PC-3 (cell line): ENCODE data around the gene ACO1. TPM values are rescaled to one million over a fixed set of nuclear protein-coding genes. Genes with fewer than 3 reads are reported as not detected.
"Not testable (repeated sequence)": the region's sequence is repeated elsewhere in the genome, so short reads cannot be mapped to it uniquely, and the experiment has no call there.

Experiments used
- ATAC-seq: fragments of 200-7000 bp; cut with Tn5 transposase; 2 replicates; pipeline ENCODE4 v1.9.1; 2020; ENCODE audit warnings: mild to moderate bottlenecking, moderate library complexity
- BruUV-seq: library from RNA; stranded (reverse); fragments of 400-500 nt; replicated peaks from 2 replicates; lab custom pipeline; 2021; lab: Mats Ljungman, UMichigan
- CTCF ChIA-PET: fragments of 300-600 bp; sonication (Branson Sonifier 250); formaldehyde crosslinking; loops from one replicate; lab custom pipeline; 2022; ENCODE audit warnings: antibody characterized with exemption; lab: Charles Lee
- POLR2A ChIA-PET: fragments of 300-600 bp; sonication (Branson Sonifier 250); formaldehyde crosslinking; loops from one replicate; lab custom pipeline; 2022; ENCODE audit warnings: antibody characterized with exemption; ENCODE audit not compliant: unreplicated experiment; lab: Charles Lee
- DNase-seq: peaks from one replicate; pipeline ENCODE4 v3.0.0-alpha.2; 2015
- H2AFZ ChIP-seq: fragments of 300-600 bp; sonication (generic); 2 replicates; pipeline ENCODE4 v1.6.0; 2016; ENCODE audit warnings: antibody characterized with exemption, low read length
- H3F3A ChIP-seq: fragments of 300-600 bp; sonication (generic); one replicate; pipeline ENCODE4 v1.6.0; 2017; ENCODE audit warnings: antibody characterized with exemption, low read length, control low read depth, mild to moderate bottlenecking; ENCODE audit not compliant: unreplicated experiment
- H3K27ac ChIP-seq: fragments of 300-600 bp; sonication (generic); 2 replicates; pipeline ENCODE4 v1.5.1; 2016; ENCODE audit warnings: mild to moderate bottlenecking, low read length
- H3K27me3 ChIP-seq: fragments of 300-600 bp; sonication (generic); 2 replicates; pipeline ENCODE4 v1.6.1; 2016; ENCODE audit warnings: low read length, mixed read lengths
- H3K36me3 ChIP-seq: fragments of 300-600 bp; sonication (generic); 2 replicates; pipeline ENCODE4 v1.6.1; 2016; ENCODE audit warnings: low read depth, mixed run types, low read length, mixed read lengths
- H3K4me1 ChIP-seq: fragments of 300-600 bp; sonication (generic); 2 replicates; pipeline ENCODE4 v1.5.1; 2016; ENCODE audit warnings: low read length; ENCODE audit not compliant: insufficient read depth
- H3K4me2 ChIP-seq: fragments of 300-600 bp; sonication (generic); 2 replicates; pipeline ENCODE4 v1.6.0; 2016; ENCODE audit warnings: low read length
- H3K4me3 ChIP-seq: fragments of 300-600 bp; sonication (generic); 2 replicates; pipeline ENCODE4 v1.5.1; 2016; ENCODE audit warnings: mild to moderate bottlenecking, low read length, mixed read lengths
- H3K79me2 ChIP-seq: fragments of 300-600 bp; sonication (generic); 2 replicates; pipeline ENCODE4 v1.6.1; 2017; ENCODE audit warnings: low read length, mixed read lengths
- H3K9ac ChIP-seq: fragments of 300-600 bp; sonication (generic); 2 replicates; pipeline ENCODE4 v1.6.0; 2016; ENCODE audit warnings: mild to moderate bottlenecking, low read length
- H3K9me2 ChIP-seq: fragments of 300-600 bp; sonication (generic); replicated peaks from 2 replicates; pipeline ENCODE4 v1.6.1; 2016; ENCODE audit warnings: mixed run types, low read length, mixed read lengths
- H3K9me3 ChIP-seq: fragments of 300-600 bp; sonication (generic); 2 replicates; pipeline ENCODE4 v1.6.1; 2016; ENCODE audit warnings: low read length, mixed read lengths
- H4K20me1 ChIP-seq: fragments of 300-600 bp; sonication (generic); 2 replicates; pipeline ENCODE4 v1.6.1; 2016; ENCODE audit warnings: low read length, mixed read lengths
- CTCF ChIP-seq: fragments of 300-600 bp; sonication (generic); conservative IDR thresholded peaks from 2 replicates; pipeline ENCODE4 v1.5.1; 2017; ENCODE audit warnings: antibody characterized with exemption, low read depth, mild to moderate bottlenecking, low read length
- EZH2 ChIP-seq: fragments of 300-600 bp; sonication (generic); IDR thresholded peaks from one replicate; pipeline ENCODE4 v1.6.1; 2017; ENCODE audit warnings: antibody characterized with exemption, mild to moderate bottlenecking, low read length; ENCODE audit not compliant: unreplicated experiment
- EZH2phosphoT487 ChIP-seq: fragments of 300-600 bp; sonication (generic); IDR thresholded peaks from 2 replicates; pipeline ENCODE4 v1.6.1; 2018; ENCODE audit warnings: mild to moderate bottlenecking, antibody characterized with exemption, low read length, borderline replicate concordance
- intact Hi-C: fragments of 100-400 bp; cut with micrococcal nuclease; formaldehyde crosslinking; loops from 2 replicates; pipeline ENCODE4 v1.9.0; 2023
- total RNA-seq: library from RNA; depleted of rRNA; stranded (reverse); fragments of >200 nt; gene quantifications from 2 replicates; pipeline ENCODE4 v1.2.3, GENCODE V29; 2014

ACO1 gene
- total RNA-seq, 1 experiment from 2014 or later, result 26.0 TPM

GRCh38 chr9:32349013-32349412, 35.4 kb upstream of the ACO1 start:
- Histone ChIP-seq H3K4me2 (no peak overlapping the region), H2AFZ (no peak overlapping the region), H3K36me3 (no peaks in the 10 kb centered on the region), H3F3A (no peaks in the 10 kb centered on the region), H3K27ac (no peak overlapping the region), H3K27me3 (peaks cover 38% of the 10 kb centered on the region), H3K4me1 (no peaks in the 10 kb centered on the region), H4K20me1 (no peaks in the 10 kb centered on the region), H3K4me3 (no peak overlapping the region), H3K9me2 (no peaks in the 10 kb centered on the region), H3K79me2 (no peaks in the 10 kb centered on the region), H3K9ac (no peak overlapping the region), H3K9me3 (no peaks in the 10 kb centered on the region)
- no TSS peak for BruUV-seq
- DNase-seq, result no peak
- ATAC-seq, result no peak
- ChIA-PET CTCF (interaction anchor here (0.8 kb wide), 1 partner anchor 523 kb away, joined by 3 read pairs; no protein-coding TSS in a partner anchor), POLR2A (no interaction called here)
- intact Hi-C loops, result no loop called here
- no peak for TF ChIP-seq EZH2
- TF ChIP-seq EZH2phosphoT487, result no peak
- TF ChIP-seq CTCF, result no peak

- no peak overlapping the region for H3K27ac ChIP-seq
- peak; percentile 62 for DNase-seq
- TF ChIP-seq CTCF (peak; percentile 53), EZH2phosphoT487 (no peak), EZH2 (no peak)
Observed at GRCh38 chr9:32350682-32351081, 33.8 kb upstream of the ACO1 start.

GRCh38 chr9:32351845-32352244, 32.6 kb upstream of the ACO1 start:
- H3K4me3 ChIP-seq, result no peak overlapping the region
- H3K9ac ChIP-seq, result no peak overlapping the region
- peaks cover 24% of the 10 kb centered on the region for H3K27me3 ChIP-seq
- BruUV-seq, result no TSS peak
- ATAC-seq, result peak; percentile 45; the same call in 1 of the 2 replicates
- DNase-seq, result peak; percentile 18
- H3F3A ChIP-seq, result no peaks in the 10 kb centered on the region
- H3K9me3 ChIP-seq, result no peaks in the 10 kb centered on the region
- intact Hi-C loops, result no loop called here
- no peak overlapping the region for H2AFZ ChIP-seq
- no peak overlapping the region for H3K4me2 ChIP-seq
- no peaks in the 10 kb centered on the region for H3K36me3 ChIP-seq
- 0 out of 2 replicates have a peak, but pooled peaks have one; percentile 27 for TF ChIP-seq CTCF
- no peak for TF ChIP-seq EZH2
- H3K79me2 ChIP-seq, result no peaks in the 10 kb centered on the region
- ChIA-PET POLR2A (no interaction called here), CTCF (interaction anchor here (0.6 kb wide), 1 partner anchor 475 kb away, joined by 3 read pairs; no protein-coding TSS in a partner anchor)
- no peaks in the 10 kb centered on the region for H4K20me1 ChIP-seq
- H3K4me1 ChIP-seq, result no peaks in the 10 kb centered on the region
- no peaks in the 10 kb centered on the region for H3K9me2 ChIP-seq
- H3K27ac ChIP-seq, result no peak overlapping the region

More at GRCh38 chr9:32350682-32351081, 33.8 kb upstream of the ACO1 start:
- no TSS peak for BruUV-seq
- H3K4me2 ChIP-seq, result no peak overlapping the region
- no peak for ATAC-seq
- H3K79me2 ChIP-seq, result no peaks in the 10 kb centered on the region
- H3K36me3 ChIP-seq, result no peaks in the 10 kb centered on the region
- no peak overlapping the region for H3K4me3 ChIP-seq
- H3K4me1 ChIP-seq, result no peaks in the 10 kb centered on the region
- H2AFZ ChIP-seq, result no peak overlapping the region
- H3K9me2 ChIP-seq, result no peaks in the 10 kb centered on the region
- H3K9me3 ChIP-seq, result no peaks in the 10 kb centered on the region
- peaks cover 31% of the 10 kb centered on the region for H3K27me3 ChIP-seq
- ChIA-PET CTCF (interaction anchor here (0.5 kb wide), 1 partner anchor 99 kb away, joined by 3 read pairs; no protein-coding TSS in a partner anchor), POLR2A (no interaction called here)
- no peaks in the 10 kb centered on the region for H3F3A ChIP-seq
- intact Hi-C loops, result no loop called here
- H4K20me1 ChIP-seq, result no peaks in the 10 kb centered on the region
- H3K9ac ChIP-seq, result no peak overlapping the region

- intact Hi-C loops, H3F3A ChIP-seq, H3K4me1 ChIP-seq, H3K36me3 ChIP-seq, ATAC-seq, DNase-seq, H2AFZ ChIP-seq, POLR2A ChIA-PET, H3K4me3 ChIP-seq, H4K20me1 ChIP-seq, H3K79me2 ChIP-seq, H3K9me3 ChIP-seq, H3K4me2 ChIP-seq, BruUV-seq, H3K9ac ChIP-seq, H3K9me2 ChIP-seq, CTCF ChIA-PET, H3K27ac ChIP-seq: not testable (repeated sequence)
- peaks cover 15% of the 10 kb centered on the region for H3K27me3 ChIP-seq
Observed at GRCh38 chr9:32353476-32353875, 31.0 kb upstream of the ACO1 start.
